HG03575 (cell line): ENCODE measurements around the gene PLG.
A peak's percentile ranks its signal among the peaks of the same experiment; 100 is the strongest.
"Not testable (repeated sequence)": the region's sequence is repeated elsewhere in the genome, so short reads cannot be mapped to it uniquely, and the experiment has no call there.

Experiments
- ATAC-seq: cut with Tn5 transposase; IDR thresholded peaks from one replicate; pipeline ENCODE4 v1.9.1; 2021; ENCODE audit not compliant: unreplicated experiment, insufficient number of reproducible peaks, low FRiP score; ENCODE audit errors: extremely low read depth

The PLG gene

DNA sequence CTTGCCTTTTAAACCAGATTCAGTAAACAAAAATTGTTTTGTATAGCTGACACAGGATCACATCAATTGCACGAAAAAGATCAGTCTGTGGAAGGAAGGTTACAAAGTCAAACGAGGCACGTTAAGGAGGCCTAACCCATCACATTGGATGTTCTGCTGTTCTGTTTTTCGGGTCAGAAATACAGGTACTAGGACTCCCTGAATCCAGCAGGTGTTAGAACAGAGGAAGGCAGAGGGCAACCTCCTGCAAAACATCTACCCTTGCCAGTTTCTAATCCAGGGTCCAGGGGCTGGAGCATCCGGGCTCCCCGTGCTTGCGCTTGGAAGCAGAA is 64.6 kb downstream of the PLG start:
- ATAC-seq: no peak

- peak; percentile 65 for ATAC-seq
Measured at GRCh38 chr6:160766989-160767646, 65.1 kb downstream of the PLG start.

- ATAC-seq: no peak
Measured at GRCh38 chr6:160767647-160768019, 65.6 kb downstream of the PLG start.

GRCh38 chr6:160768101-160768500 is 66.1 kb downstream of the PLG start:
- ATAC-seq: no peak

GRCh38 chr6:160774399-160774798 is 72.4 kb downstream of the PLG start:
- ATAC-seq: no peak

DNA sequence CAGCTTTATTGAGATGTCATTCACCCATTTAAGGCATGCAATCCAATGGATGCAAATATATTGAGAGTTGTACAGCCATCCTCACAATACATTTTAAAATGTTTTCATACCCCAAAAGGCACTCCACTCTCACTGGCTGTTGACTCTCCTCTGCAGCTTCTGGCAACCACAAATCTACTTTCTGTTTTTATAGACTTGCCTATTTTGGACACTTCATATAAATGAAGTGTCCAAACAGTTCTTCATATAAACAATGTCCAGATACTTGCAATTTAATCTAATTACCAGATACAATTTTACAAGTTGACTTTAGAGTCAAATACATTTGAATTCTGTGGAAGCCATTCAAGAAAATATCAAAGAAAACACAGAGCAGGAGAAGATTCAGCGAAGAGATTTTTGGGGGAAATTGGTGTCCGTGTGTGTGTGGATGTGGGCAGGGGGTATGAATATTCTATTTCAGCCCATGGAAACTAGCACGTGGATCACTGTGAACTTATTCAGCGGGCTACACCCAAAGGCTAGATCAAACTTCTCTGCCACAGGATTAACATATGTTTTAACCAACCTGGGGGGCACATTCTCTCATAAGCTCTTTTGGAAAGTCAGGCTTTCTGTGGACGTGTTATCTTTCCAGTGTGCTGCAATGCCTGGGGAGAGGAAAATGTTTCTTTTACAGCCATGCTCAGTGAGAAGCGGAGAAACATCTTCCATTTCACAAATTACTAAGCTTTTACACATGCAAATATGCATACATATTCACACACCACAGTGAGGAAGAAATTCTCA is 73.9 kb downstream of the PLG start:
- ATAC-seq: no peak

DNA sequence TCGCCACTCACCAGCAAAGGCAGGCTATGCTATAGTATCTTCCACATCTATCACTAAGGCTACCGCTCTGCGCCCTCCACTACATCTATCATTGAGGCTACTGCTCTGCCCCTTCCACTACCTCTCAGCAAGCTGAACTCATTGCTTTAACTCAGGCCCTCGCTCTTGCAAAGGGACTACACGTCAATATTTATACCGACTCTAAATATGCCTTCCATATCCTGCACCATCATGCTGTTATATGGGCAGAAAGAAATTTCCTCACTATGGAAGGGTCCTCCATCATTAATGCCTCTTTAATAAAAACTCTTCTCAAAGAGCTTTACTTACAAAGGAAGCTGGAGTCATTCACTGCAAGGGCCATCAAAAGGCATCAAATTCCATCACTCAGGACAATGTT is 77.1 kb downstream of the PLG start:
- not testable (repeated sequence) for ATAC-seq

- ATAC-seq: not testable (repeated sequence)
Measured at GRCh38 chr6:160780656-160781055, 78.6 kb downstream of the PLG start.

- no peak for ATAC-seq
Measured at GRCh38 chr6:160781298-160781697, 79.3 kb downstream of the PLG start.

GRCh38 chr6:160782228-160782627 is 80.2 kb downstream of the PLG start:
- ATAC-seq: no peak

GRCh38 chr6:160783741-160784140 is 81.7 kb downstream of the PLG start:
- ATAC-seq: no peak

GRCh38 chr6:160788126-160788525 is 86.1 kb downstream of the PLG start:
- ATAC-seq: not testable (repeated sequence)

DNA sequence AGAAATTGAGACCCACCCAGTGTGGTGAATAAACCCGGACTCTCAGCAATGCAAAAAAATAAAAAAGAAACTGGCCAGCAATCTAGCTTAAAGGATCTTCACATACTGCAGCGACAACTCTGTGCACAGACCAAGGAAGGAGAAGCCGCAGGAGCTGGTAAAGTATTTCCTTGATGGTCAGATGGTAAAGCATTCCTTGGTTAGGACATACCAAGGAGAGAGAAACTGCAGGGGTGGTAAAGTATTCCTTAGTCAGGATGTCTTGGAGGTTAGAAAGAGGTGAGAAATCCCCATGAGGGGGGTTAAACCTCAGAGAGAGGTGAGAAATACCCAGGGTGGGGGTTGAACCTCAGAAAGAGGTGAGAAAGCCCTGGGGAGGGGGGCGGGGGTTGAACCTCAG is 86.8 kb downstream of the PLG start:
- ATAC-seq: no peak

GRCh38 chr6:160789263-160790027 is 87.4 kb downstream of the PLG start:
- no peak for ATAC-seq

GRCh38 chr6:160790028-160790792 is 88.2 kb downstream of the PLG start:
- ATAC-seq: no peak

DNA sequence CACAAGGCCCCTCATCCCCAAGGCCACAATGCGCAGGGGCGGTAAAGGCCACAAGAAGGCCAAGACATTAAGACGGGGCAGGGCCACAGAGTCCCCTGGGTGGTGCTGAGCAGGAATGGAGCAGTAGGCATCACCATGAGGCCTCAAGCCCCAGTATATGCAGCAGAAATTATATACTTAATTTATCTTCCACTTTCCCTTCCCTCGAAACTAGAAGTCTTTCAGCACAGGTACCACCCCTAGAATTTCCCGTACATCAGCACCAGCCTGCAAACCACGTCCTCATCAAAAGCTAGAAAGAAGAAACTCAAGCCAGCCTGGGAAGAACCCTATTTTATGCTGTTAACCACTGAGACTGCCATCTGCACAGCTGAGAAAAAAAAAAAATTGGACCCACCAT is 89.4 kb downstream of the PLG start:
- no peak for ATAC-seq

DNA sequence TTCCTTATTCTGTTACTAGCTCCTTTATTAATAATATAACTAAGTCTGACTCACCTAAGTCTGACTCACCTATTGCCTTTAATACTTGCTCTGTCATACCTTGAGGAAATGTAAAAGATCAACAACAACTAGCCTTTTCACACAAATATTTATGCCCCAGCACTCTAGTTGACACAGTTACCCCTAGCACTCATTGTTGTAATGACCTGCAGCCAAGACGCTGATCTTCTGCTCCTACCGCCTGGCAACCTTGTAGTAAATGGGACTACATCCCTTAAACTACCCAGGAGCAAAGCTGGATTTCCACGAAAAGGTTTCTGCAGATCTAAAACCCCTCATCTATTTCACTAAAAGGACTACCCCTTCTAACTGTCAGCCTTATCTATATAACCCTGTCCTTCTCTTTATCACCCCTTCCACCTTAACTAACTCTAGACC is 90.0 kb downstream of the PLG start:
- no peak for ATAC-seq

DNA sequence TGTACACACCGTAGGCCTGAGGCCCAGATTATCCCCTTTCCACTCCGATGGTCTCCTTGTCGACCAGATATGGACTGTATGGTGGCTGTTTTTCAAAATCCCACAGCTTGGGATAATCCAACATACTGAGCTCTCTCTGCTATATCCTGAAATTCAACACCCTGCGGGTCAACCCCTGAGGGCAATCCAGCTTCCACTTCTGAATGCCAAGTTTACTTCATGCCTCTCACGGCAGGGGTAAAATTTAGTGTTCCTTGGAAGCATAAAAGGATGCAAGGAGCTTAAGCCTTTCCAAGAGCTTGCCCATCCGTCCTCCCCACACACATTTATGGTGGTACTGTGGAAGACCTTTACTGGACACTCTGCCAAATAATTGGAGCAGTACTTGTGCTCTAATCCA is 90.7 kb downstream of the PLG start:
- ATAC-seq: no peak

DNA sequence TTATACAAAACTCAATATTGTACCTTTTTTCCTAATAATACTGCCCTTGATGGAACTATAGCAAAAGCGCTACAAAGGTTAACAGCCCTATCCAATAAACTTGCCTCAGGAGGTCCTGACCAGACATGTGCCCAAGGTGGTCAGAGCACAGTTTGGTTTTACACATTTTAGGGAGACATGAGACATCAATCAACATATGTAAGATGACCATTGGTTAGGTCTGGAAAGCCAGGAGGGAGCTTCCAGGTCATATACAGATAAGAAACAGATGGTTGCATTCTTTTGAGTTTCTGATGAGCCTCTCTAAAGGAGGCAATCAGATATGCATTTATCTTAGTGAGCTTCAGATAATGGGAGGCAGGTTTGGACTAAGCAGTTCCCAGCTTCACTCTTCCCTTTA is 91.6 kb downstream of the PLG start:
- no peak for ATAC-seq
